ENCODE data around the gene SETD9.

Gene SETD9

DNA sequence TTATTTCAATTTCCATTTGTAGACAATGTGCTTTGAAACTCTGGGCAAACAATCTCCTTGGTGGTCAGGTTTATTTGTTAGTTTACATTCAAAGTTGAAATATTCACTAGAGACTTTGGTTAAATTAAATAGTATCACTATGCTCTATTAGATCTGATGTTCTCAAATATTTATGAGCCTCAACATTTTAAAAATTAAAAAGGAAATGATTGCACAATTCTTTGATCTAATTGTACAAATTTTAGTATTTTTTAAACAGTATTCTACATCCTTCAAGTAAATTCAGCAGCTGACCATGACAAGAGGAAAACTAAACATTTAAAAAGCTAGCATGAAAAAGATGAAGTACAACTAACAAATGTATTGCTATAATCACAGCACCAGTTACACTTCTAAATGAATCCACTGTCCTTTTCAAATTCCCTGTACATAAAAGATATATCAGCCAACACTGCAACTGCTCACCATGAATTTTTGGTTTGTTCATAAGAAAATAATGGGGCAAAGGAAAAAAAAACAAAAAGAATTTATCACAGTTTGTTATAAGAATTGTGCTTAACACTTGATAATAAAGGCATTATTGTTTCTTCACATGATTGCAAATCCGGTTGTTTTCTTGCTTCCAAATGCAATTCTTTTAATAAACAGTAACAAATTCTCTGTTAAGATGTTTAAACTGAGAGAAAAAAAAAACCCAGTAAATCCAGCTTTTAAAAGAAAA, 10.7 kb downstream of the SETD9 start:
- TF ChIP-seq SIN3A (IDR thresholded peaks at IDR 0.05; ENCODE audit: borderline replicate concordance, insufficient read depth, low read length) (no peak), REST (IDR thresholded peaks at IDR 0.05; ENCODE audit: insufficient read depth in 1 of 2, low read depth in 2 of 2, low read length in 2 of 2) (no peak), POLR2AphosphoS5 (IDR thresholded peaks at IDR 0.05; ENCODE audit: low read depth, low read length) (no peak), TAF1 (IDR thresholded peaks at IDR 0.05; ENCODE audit: borderline replicate concordance, insufficient read depth, low read length) (no peak), FOXP2 (optimal IDR thresholded peaks at IDR 0.05; ENCODE audit: borderline replicate concordance, extremely low read depth, extremely low read length, insufficient read depth) (no peak)

- TF ChIP-seq SIN3A (IDR thresholded peaks at IDR 0.05; ENCODE audit: borderline replicate concordance, insufficient read depth, low read length) (no peak), FOXP2 (optimal IDR thresholded peaks at IDR 0.05; ENCODE audit: borderline replicate concordance, extremely low read depth, extremely low read length, insufficient read depth) (no peak), POLR2AphosphoS5 (IDR thresholded peaks at IDR 0.05; ENCODE audit: low read depth, low read length) (no peak), TAF1 (IDR thresholded peaks at IDR 0.05; ENCODE audit: borderline replicate concordance, insufficient read depth, low read length) (no peak), REST (IDR thresholded peaks at IDR 0.05; ENCODE audit: insufficient read depth in 1 of 2, low read depth in 2 of 2, low read length in 2 of 2) (no peak)
Observed at GRCh38 chr5:56922922-56923321, 13.5 kb downstream of the SETD9 start.

GRCh38 chr5:56934325-56934724, 24.9 kb downstream of the SETD9 start:
- TF ChIP-seq FOXP2 (optimal IDR thresholded peaks at IDR 0.05; ENCODE audit: borderline replicate concordance, extremely low read depth, extremely low read length, insufficient read depth) (no peak), POLR2AphosphoS5 (IDR thresholded peaks at IDR 0.05; ENCODE audit: low read depth, low read length) (no peak), TAF1 (IDR thresholded peaks at IDR 0.05; ENCODE audit: borderline replicate concordance, insufficient read depth, low read length) (no peak), REST (IDR thresholded peaks at IDR 0.05; ENCODE audit: insufficient read depth in 1 of 2, low read depth in 2 of 2, low read length in 2 of 2) (no peak), SIN3A (IDR thresholded peaks at IDR 0.05; ENCODE audit: borderline replicate concordance, insufficient read depth, low read length) (no peak)

DNA sequence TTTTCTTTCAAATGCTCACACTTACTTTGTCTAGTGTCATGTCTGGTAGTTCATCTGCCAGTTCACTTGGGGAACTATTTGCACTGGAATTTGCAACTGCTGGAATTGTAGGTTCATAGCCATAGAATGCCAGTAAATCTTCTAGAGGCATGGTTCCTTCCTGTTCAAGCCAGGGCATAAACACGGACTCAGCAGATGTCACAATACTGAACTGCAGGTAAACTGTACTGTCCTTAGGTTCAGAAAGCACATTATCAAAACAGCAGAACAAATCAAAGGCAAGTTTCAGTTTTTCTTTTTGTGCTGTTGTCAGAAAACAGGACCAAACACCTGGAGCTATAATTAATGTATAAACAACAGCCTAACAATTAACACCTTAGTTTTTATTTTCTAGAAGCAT, 29.5 kb downstream of the SETD9 start:
- TF ChIP-seq SIN3A (IDR thresholded peaks at IDR 0.05; ENCODE audit: borderline replicate concordance, insufficient read depth, low read length) (no peak), TAF1 (IDR thresholded peaks at IDR 0.05; ENCODE audit: borderline replicate concordance, insufficient read depth, low read length) (no peak), POLR2AphosphoS5 (IDR thresholded peaks at IDR 0.05; ENCODE audit: low read depth, low read length) (no peak), FOXP2 (optimal IDR thresholded peaks at IDR 0.05; ENCODE audit: borderline replicate concordance, extremely low read depth, extremely low read length, insufficient read depth) (no peak), REST (IDR thresholded peaks at IDR 0.05; ENCODE audit: insufficient read depth in 1 of 2, low read depth in 2 of 2, low read length in 2 of 2) (no peak)

All from PFSK-1 (cell line).